GM13976 (cell line): ENCODE results near the gene INSR.
A peak's percentile ranks its signal among the peaks of the same experiment; 100 is the strongest.

Experiments used
- DNase-seq: peaks from one replicate; pipeline ENCODE4 v3.0.0; 2012; ENCODE audit warnings: low spot score
- in situ Hi-C: fragments of 300-500 bp; cut with MboI; formaldehyde crosslinking; loops from one replicate; pipeline ENCODE4 v1.12.0; 2022; ENCODE audit warnings: low sequenced_read_pairs, mixed read lengths, inconsistent platforms; ENCODE audit not compliant: unreplicated experiment
- TF ChIP-seq, protein P1 (sequence below): IDR thresholded peaks from 2 replicates; pipeline ENCODE4 v1.5.1; 2012; ENCODE audit warnings: borderline replicate concordance, mild to moderate bottlenecking; ENCODE audit not compliant: insufficient read depth; ENCODE audit errors: extremely low read depth, missing control alignments, control extremely low read depth

The INSR gene

DNA sequence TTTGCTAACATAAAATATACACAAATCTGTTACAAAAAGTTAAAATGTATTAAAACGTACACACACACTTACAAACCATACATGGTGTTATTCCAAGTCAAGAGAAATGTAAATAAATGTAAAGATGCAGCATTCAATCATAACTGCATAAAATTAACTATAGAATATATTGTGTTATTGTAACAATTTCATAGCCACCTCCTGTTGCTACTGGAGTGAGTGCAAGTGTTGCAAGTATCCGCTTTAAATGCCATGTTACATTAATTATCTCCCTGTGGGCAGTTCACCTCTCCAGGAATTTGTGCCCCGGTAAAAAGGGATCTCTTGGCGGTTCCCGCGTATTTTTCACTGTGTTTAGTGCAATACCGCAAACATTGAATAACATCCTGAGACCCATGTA, 3.5 kb upstream of the INSR start:
- in situ Hi-C loops = no loop called here

GRCh38 chr19:7295912-7296536, 1.8 kb upstream of the INSR start:
- DNase-seq = no peak
- in situ Hi-C loops = no loop called here
- TF ChIP-seq, protein P1, sequence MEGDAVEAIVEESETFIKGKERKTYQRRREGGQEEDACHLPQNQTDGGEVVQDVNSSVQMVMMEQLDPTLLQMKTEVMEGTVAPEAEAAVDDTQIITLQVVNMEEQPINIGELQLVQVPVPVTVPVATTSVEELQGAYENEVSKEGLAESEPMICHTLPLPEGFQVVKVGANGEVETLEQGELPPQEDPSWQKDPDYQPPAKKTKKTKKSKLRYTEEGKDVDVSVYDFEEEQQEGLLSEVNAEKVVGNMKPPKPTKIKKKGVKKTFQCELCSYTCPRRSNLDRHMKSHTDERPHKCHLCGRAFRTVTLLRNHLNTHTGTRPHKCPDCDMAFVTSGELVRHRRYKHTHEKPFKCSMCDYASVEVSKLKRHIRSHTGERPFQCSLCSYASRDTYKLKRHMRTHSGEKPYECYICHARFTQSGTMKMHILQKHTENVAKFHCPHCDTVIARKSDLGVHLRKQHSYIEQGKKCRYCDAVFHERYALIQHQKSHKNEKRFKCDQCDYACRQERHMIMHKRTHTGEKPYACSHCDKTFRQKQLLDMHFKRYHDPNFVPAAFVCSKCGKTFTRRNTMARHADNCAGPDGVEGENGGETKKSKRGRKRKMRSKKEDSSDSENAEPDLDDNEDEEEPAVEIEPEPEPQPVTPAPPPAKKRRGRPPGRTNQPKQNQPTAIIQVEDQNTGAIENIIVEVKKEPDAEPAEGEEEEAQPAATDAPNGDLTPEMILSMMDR = no peak

More for the DNA sequence above, 3.5 kb upstream of the INSR start:
- DNase-seq = no peak
- TF ChIP-seq, protein P1 = no peak

DNA sequence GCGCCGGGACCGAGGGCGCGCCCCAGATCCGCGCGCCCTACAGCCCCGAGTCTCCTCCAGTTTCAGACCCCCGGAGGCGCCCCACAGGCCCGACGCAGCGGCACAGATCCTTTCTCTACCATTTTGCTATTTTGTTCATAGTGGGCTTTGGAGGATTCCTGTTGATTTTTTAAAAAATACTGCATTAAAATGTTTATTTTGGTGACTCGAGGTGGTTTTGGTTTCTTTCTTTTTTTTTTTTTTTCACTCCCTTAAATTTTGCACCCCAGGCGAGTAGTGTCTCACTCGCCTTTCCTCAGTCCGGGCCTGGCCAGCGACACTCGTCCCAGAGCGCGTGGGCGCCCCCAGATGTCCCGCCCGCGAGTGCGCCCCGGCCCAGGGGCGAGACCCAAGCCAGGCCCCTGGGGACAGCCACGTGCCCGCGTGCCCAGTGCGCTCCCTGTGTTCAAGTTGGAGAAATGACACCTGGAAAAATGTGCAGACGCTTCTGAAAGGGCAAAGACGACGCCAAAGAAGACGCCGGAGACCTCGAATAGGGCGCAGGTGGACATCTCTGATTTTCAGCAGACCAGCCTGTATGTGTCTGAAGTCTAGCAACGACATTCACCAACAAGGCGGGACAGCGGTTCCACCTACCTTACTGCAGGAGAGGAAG, 471 bp upstream of the INSR start:
- DNase-seq = peak; percentile 81
- TF ChIP-seq, protein P1 = peak; percentile 54
- in situ Hi-C loops = no loop called here

GRCh38 chr19:7292950-7293761, 1.1 kb downstream of the INSR start:
- DNase-seq = peak; percentile 43
- TF ChIP-seq, protein P1 = no peak
- in situ Hi-C loops = no loop called here

- TF ChIP-seq, protein P1 = no peak
- in situ Hi-C loops = no loop called here
- peak; percentile 46 for DNase-seq
Observed at GRCh38 chr19:7292352-7292949, 1.8 kb downstream of the INSR start.

DNA sequence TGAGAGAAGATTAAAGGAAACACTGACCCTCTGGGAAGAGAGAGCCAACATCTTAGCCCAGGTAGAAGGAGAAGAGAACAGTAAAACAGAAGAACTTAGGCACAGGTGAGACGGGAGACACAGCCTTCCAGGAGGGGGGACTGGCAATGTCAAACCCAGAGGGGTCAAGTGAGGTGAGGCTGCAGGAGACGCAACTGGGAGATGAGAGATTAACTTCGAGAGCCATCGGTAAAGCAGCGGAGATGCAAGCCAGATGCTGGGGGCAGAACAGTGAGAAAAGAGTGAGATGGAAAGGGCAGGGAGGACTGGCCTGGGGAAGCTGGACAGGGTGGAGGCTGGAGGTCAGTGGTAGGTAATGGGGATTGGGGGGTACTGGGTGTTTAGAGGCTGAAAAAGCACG, 5.2 kb downstream of the INSR start:
- TF ChIP-seq, protein P1 = no peak
- in situ Hi-C loops = no loop called here
- DNase-seq = no peak
